HCT116 (cell line): ENCODE results near the gene ARSI. TPM values are rescaled to one million over a fixed set of nuclear protein-coding genes. Genes with fewer than 3 reads are reported as not detected.
"Not testable (repeated sequence)": the region's sequence is repeated elsewhere in the genome, so short reads cannot be mapped to it uniquely, and the experiment has no call there.

Experiments used
- ATAC-seq: fragments of 200-7000 bp; cut with Tn5 transposase; 2 replicates; pipeline ENCODE4 v1.9.1; 2020; ENCODE audit warnings: mild to moderate bottlenecking, moderate library complexity
- BruUV-seq: library from RNA; stranded (reverse); fragments of 400-500 nt; replicated peaks from 2 replicates; lab custom pipeline; 2021; lab: Mats Ljungman, UMichigan
- CTCF ChIA-PET: fragments of 300-600 bp; sonication (Branson Sonifier 250); formaldehyde crosslinking; loops from one replicate; lab custom pipeline; 2021; ENCODE audit warnings: antibody characterized with exemption; lab: Charles Lee
- POLR2A ChIA-PET: fragments of 300-600, 350-600 bp; sonication (Branson Sonifier 250); formaldehyde crosslinking; loops from one replicate; lab custom pipeline; 2021; ENCODE audit warnings: antibody characterized with exemption; lab: Charles Lee
- RAD21 ChIA-PET, 2 experiments: fragments of 300-600 bp; sonication (Branson Sonifier 250); formaldehyde crosslinking; loops; one replicate each; lab custom pipeline; 2023; ENCODE audit warnings: low total read pairs in 2 of 2; ENCODE audit not compliant: uncharacterized antibody in 2 of 2, unreplicated experiment in 2 of 2, low non-redundant PET in 1 of 2; lab: Charles Lee
- DNase-seq: peaks from one replicate; pipeline ENCODE4 v3.0.0-alpha.2; 2010; ENCODE audit warnings: low read depth, low spot score
- H2AFZ ChIP-seq: fragments of 200-600 bp; shearing (Covaris generic), sonication (generic); 2 replicates; pipeline ENCODE4 v1.6.1; 2017; ENCODE audit warnings: low read depth, mixed run types, mixed read lengths, antibody characterized with exemption, low read length; ENCODE audit not compliant: poor library complexity, severe bottlenecking
- H3K27ac ChIP-seq: 2 replicates; pipeline ENCODE4 v1.5.1; 2012; ENCODE audit warnings: low read depth, low read length
- H3K27me3 ChIP-seq: fragments of 200-600 bp; sonication (generic); 2 replicates; pipeline ENCODE4 v1.6.1; 2016; ENCODE audit warnings: mixed run types, low read length, mixed read lengths; ENCODE audit not compliant: insufficient read depth
- H3K36me3 ChIP-seq, 2 experiments: fragments of 200-500 bp in 1 of 2; fragments of 200-600 bp in 1 of 2; sonication (Bioruptor generic) in 1 of 2; sonication (generic) in 1 of 2; 2 replicates each; pipeline versions ENCODE4 v1.5.1 to v1.6.1; 2014 to 2016; ENCODE audit warnings: low read length in 2 of 2, inconsistent platforms in 1 of 2, mixed read lengths in 1 of 2, mixed run types in 1 of 2; ENCODE audit not compliant: insufficient read depth in 2 of 2, control insufficient read depth in 1 of 2
- H3K4me1 ChIP-seq, 2 experiments: fragments of 200-600 bp in 1 of 2; sonication (generic) in 1 of 2; 2 replicates each; pipeline versions ENCODE4 v1.5.1 to v1.6.1; 2012 to 2017; ENCODE audit warnings: low read length in 2 of 2, inconsistent platforms in 1 of 2, mild to moderate bottlenecking in 1 of 2, mixed read lengths in 1 of 2, mixed run types in 1 of 2, moderate library complexity in 1 of 2; ENCODE audit not compliant: insufficient read depth in 2 of 2, control insufficient read depth in 1 of 2
- H3K4me2 ChIP-seq: fragments of 200-600 bp; sonication (generic); 2 replicates; pipeline ENCODE4 v1.6.1; 2017; ENCODE audit warnings: mixed run types, low read length, mixed read lengths
- H3K4me3 ChIP-seq, 2 experiments: fragments of 200-600 bp in 1 of 2; sonication (generic) in 1 of 2; replicated peaks in 1 of 2; 2 replicates each; pipeline ENCODE4 v1.5.1; 2011 to 2016; ENCODE audit warnings: low read length in 2 of 2, control low read depth in 1 of 2, low read depth in 1 of 2, mild to moderate bottlenecking in 1 of 2, mixed read lengths in 1 of 2, mixed run types in 1 of 2
- H3K79me2 ChIP-seq: fragments of 200-600 bp; sonication (generic); 2 replicates; pipeline ENCODE4 v1.6.1; 2017; ENCODE audit warnings: mild to moderate bottlenecking, mixed run types, low read length, moderate library complexity, mixed read lengths; ENCODE audit not compliant: insufficient read depth
- H3K9ac ChIP-seq: fragments of 200-600 bp; sonication (generic); 2 replicates; pipeline ENCODE4 v1.6.1; 2016; ENCODE audit warnings: low read length, mixed read lengths
- H3K9me2 ChIP-seq: fragments of 200-600 bp; sonication (generic), shearing (Covaris generic); 2 replicates; pipeline ENCODE4 v1.6.1; 2017; ENCODE audit warnings: mixed run types, mild to moderate bottlenecking, moderate library complexity; ENCODE audit not compliant: insufficient read depth
- H3K9me3 ChIP-seq, 2 experiments: fragments of 200-500 bp in 1 of 2; fragments of 200-600 bp in 1 of 2; sonication (Bioruptor generic) in 1 of 2; sonication (generic) in 1 of 2; 2 replicates each; pipeline ENCODE4 v1.6.1; 2014 to 2017; ENCODE audit warnings: low read length in 2 of 2, mixed read lengths in 2 of 2, inconsistent platforms in 1 of 2, low read depth in 1 of 2, mild to moderate bottlenecking in 1 of 2, mixed run types in 1 of 2, moderate library complexity in 1 of 2; ENCODE audit not compliant: control insufficient read depth in 1 of 2, insufficient read depth in 1 of 2
- H4K20me1 ChIP-seq: fragments of 200-600 bp; sonication (generic), shearing (Covaris generic); 2 replicates; pipeline ENCODE4 v1.6.1; 2017; ENCODE audit warnings: mixed run types, mild to moderate bottlenecking, moderate library complexity; ENCODE audit not compliant: insufficient read depth
- FOSL1 ChIP-seq: IDR thresholded peaks from 2 replicates; pipeline ENCODE4 v1.6.1; 2012; ENCODE audit warnings: low read depth
- JUND ChIP-seq: IDR thresholded peaks from 2 replicates; pipeline ENCODE4 v1.6.1; 2012
- SIN3A ChIP-seq: IDR thresholded peaks from 2 replicates; pipeline ENCODE4 v1.6.1; 2012; ENCODE audit warnings: low read depth
- TCF7L2 ChIP-seq: IDR thresholded peaks from 2 replicates; pipeline ENCODE4 v1.7.0; 2011; ENCODE audit warnings: borderline replicate concordance, inconsistent platforms; ENCODE audit not compliant: insufficient read depth, insufficient read length; ENCODE audit errors: extremely low read depth
- intact Hi-C: fragments of 100-400 bp; cut with micrococcal nuclease; formaldehyde crosslinking; loops from 2 replicates; pipeline ENCODE4 v1.10.0; 2022
- total RNA-seq: library from RNA; stranded (reverse); gene quantifications from one replicate; pipeline ENCODE4 v1.2.1, GENCODE V29; 2021; ENCODE audit not compliant: unreplicated experiment
- TF ChIP-seq, protein P1 (sequence below): IDR thresholded peaks from 2 replicates; pipeline ENCODE4 v1.6.1; 2012; ENCODE audit warnings: low read depth
- TF ChIP-seq, protein P2 (sequence below): IDR thresholded peaks from 2 replicates; pipeline ENCODE4 v1.6.1; 2012
- TF ChIP-seq, protein P3 (sequence below), 3 experiments: fragments of 200-600 bp in 1 of 3; sonication (generic) in 1 of 3; IDR thresholded peaks in 2 of 3; conservative IDR thresholded peaks in 1 of 3; 2 replicates each; pipeline ENCODE4 v1.5.1; 2012 to 2017; ENCODE audit warnings: low read depth in 2 of 3, low read length in 2 of 3, antibody characterized with exemption in 1 of 3, borderline replicate concordance in 1 of 3, control low read depth in 1 of 3, mild to moderate bottlenecking in 1 of 3, mixed read lengths in 1 of 3, mixed run types in 1 of 3, moderate library complexity in 1 of 3; ENCODE audit not compliant: insufficient read depth in 1 of 3

The ARSI gene
- total RNA-seq, 1 experiment from 2014 or later = 0.07 TPM

DNA sequence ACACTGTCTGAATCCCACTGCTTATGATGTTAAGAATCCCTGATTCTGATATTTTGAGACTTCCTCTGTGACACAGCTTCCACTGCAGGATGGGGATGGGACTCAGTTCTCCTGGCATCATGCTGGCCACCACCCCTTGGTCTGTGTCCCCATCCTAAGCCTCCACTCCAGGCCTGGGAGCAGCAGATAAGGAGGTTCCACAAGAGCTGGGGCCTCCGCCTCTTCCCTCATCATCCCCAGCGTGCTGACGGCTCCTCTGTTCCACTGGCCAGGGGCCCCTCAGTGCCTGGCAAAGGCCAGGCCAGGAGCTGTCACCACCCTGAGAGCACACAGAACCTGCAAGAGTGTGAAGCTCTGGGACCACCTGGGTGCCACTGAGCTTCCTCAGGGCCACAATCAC, 53.8 kb downstream of the ARSI start (continued):
- TF ChIP-seq, protein P1, sequence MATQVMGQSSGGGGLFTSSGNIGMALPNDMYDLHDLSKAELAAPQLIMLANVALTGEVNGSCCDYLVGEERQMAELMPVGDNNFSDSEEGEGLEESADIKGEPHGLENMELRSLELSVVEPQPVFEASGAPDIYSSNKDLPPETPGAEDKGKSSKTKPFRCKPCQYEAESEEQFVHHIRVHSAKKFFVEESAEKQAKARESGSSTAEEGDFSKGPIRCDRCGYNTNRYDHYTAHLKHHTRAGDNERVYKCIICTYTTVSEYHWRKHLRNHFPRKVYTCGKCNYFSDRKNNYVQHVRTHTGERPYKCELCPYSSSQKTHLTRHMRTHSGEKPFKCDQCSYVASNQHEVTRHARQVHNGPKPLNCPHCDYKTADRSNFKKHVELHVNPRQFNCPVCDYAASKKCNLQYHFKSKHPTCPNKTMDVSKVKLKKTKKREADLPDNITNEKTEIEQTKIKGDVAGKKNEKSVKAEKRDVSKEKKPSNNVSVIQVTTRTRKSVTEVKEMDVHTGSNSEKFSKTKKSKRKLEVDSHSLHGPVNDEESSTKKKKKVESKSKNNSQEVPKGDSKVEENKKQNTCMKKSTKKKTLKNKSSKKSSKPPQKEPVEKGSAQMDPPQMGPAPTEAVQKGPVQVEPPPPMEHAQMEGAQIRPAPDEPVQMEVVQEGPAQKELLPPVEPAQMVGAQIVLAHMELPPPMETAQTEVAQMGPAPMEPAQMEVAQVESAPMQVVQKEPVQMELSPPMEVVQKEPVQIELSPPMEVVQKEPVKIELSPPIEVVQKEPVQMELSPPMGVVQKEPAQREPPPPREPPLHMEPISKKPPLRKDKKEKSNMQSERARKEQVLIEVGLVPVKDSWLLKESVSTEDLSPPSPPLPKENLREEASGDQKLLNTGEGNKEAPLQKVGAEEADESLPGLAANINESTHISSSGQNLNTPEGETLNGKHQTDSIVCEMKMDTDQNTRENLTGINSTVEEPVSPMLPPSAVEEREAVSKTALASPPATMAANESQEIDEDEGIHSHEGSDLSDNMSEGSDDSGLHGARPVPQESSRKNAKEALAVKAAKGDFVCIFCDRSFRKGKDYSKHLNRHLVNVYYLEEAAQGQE = no peak
- no peak for TF ChIP-seq FOSL1
- TF ChIP-seq JUND = no peak

GRCh38 chr5:150248493-150248892, 54.2 kb downstream of the ARSI start:
- H4K20me1 ChIP-seq, ATAC-seq, H3K4me2 ChIP-seq, CTCF ChIA-PET, RAD21 ChIA-PET, H3K9me2 ChIP-seq, DNase-seq, intact Hi-C loops, H3K27ac ChIP-seq, H3K9ac ChIP-seq, H3K4me1 ChIP-seq, H3K27me3 ChIP-seq, H3K79me2 ChIP-seq, H2AFZ ChIP-seq, H3K9me3 ChIP-seq, H3K4me3 ChIP-seq, BruUV-seq, H3K36me3 ChIP-seq, POLR2A ChIA-PET: not testable (repeated sequence)

- intact Hi-C loops = no loop called here
- Histone ChIP-seq H3K9me2 (no peaks in the 10 kb centered on the region), H3K27ac (no peak overlapping the region), H2AFZ (no peak overlapping the region), H3K36me3 (no peaks in the 10 kb centered on the region), H3K4me2 (no peak overlapping the region), H3K9me3 (no peaks in the 10 kb centered on the region), H3K27me3 (no peaks in the 10 kb centered on the region), H3K4me3 (no peak overlapping the region), H3K9ac (no peak overlapping the region), H3K4me1 (no peaks in the 10 kb centered on the region), H3K79me2 (no peaks in the 10 kb centered on the region), H4K20me1 (no peaks in the 10 kb centered on the region)
- TF ChIP-seq TCF7L2 (no peak), SIN3A (no peak)
- TF ChIP-seq, protein P2, sequence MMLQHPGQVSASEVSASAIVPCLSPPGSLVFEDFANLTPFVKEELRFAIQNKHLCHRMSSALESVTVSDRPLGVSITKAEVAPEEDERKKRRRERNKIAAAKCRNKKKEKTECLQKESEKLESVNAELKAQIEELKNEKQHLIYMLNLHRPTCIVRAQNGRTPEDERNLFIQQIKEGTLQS = no peak
- TF ChIP-seq, protein P3, sequence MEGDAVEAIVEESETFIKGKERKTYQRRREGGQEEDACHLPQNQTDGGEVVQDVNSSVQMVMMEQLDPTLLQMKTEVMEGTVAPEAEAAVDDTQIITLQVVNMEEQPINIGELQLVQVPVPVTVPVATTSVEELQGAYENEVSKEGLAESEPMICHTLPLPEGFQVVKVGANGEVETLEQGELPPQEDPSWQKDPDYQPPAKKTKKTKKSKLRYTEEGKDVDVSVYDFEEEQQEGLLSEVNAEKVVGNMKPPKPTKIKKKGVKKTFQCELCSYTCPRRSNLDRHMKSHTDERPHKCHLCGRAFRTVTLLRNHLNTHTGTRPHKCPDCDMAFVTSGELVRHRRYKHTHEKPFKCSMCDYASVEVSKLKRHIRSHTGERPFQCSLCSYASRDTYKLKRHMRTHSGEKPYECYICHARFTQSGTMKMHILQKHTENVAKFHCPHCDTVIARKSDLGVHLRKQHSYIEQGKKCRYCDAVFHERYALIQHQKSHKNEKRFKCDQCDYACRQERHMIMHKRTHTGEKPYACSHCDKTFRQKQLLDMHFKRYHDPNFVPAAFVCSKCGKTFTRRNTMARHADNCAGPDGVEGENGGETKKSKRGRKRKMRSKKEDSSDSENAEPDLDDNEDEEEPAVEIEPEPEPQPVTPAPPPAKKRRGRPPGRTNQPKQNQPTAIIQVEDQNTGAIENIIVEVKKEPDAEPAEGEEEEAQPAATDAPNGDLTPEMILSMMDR (IDR thresholded peaks at IDR 0.05 in 2 of 3, conservative IDR thresholded peaks at IDR 0.05 in 1 of 3; ENCODE audit: borderline replicate concordance in 1 of 3, insufficient read depth in 1 of 3, low read depth in 2 of 3, low read length in 2 of 3) = no peak
- ATAC-seq = no peak
- ChIA-PET RAD21 (no interaction called here), POLR2A (no interaction called here), CTCF (no interaction called here)
- DNase-seq = no peak
- no TSS peak for BruUV-seq
Measured at GRCh38 chr5:150247726-150248125, 55.0 kb downstream of the ARSI start.
